Cardiac ventricle fibroblast (primary cell): ENCODE results near the gene FANCB. TPM values are rescaled to one million over a fixed set of nuclear protein-coding genes. Genes with fewer than 3 reads are reported as not detected.

ENCODE experiments used
- total RNA-seq: library from RNA; depleted of rRNA; stranded (reverse); fragments of >200 nt; gene quantifications from 2 replicates; pipeline ENCODE4 v1.2.3, GENCODE V29; 2015

FANCB gene
- 0.37 and 0.49 TPM in 2 replicates for total RNA-seq

GRCh38 chrX:14872851-14873675, at the start of gene FANCB, which contains the start of gene MOSPD2:
Gene FANCB, minus strand, starts transcription at chrX:14873069. Its CDS starts 7,559 bp downstream, at chrX:14865510.
Gene MOSPD2, plus strand, starts transcription at chrX:14873421. Its CDS starts 108 bp downstream, at chrX:14873529.

Other genes with a start within 250 kb of the FANCB start
- gene MOSPD2, start 352 bp upstream of the FANCB start, total RNA-seq = 6.1 and 6.9 TPM in 2 replicates